Endometrium (tissue), 2 donors: Measurements from ENCODE around the gene PRAME.

Experiments
- FAIRE-seq: peaks from 2 replicates; lab custom pipeline; 2012; peaks lifted over from hg19 to GRCh38; lab: Jason Lieb, UNC
- donor health status: control.
- donor health status: control.

Gene PRAME

DNA sequence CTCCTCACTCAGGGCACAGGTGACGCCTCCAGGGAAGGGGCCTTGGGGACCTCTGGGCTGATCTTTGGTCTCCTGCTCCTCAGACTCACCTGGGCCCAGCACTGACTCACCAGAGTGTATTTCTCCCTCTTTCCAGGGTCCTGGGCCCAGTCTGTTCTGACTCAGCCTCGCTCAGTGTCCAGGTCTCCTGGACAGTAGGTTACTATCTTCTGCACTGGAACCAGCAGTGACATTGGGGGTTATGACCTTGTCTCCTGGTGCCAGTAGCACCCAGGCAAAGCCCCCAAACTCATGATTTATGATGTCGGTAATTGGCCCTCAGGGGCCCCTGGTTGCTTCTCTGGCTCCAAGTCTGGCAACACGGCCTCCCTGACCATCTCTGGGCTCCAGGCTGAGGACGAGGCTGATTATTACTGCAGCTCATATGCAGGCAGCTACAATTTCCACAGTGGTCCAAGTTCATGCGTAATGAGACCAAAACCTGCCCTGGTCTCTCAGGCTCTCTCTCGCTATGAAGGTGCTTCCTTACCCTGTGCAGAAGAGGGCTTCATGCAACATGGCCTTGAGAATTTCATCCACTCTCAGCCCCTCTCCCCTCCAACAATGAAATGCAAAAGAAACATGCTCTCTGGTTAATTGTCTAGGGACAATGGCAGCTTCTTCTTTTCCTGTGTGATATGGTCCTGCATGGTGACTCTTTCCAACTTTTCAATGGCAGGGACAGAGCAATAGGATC lies 21.0 kb upstream of the PRAME start:
- FAIRE-seq: no peak

DNA sequence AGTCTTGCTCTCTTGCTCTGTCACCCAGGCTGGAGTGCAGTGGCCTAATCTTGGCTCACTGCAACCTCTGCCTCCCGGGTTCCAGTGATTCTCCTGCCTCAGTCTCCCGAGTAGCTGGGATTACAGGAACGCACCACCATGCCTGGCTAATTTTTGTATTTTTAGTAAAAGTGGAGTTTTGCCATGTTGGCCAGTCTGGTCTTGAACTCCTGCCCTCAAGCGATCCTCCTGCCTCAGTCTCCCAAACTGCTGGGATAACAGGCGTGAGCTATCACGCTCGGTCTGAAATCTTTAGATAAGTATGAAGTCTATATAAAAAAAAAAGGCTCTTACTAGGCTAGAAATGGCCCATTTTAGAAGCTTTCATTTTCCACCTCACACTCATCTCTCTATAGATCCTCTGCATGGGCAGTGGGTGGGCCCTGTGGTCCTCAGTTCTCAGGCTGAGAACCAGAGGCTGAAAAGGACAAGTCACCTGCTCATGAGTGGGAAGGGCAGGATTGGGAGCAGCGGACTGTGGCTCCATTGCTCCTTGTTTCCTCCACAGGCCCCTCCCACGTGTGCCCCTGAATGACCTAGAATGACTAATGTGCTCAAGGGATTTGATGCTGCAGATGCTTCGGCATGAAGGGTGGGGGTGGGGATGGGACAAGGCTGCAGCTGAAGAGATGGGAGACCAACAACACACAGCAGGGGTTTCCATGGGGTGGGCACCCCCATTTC lies 19.8 kb upstream of the PRAME start:
- no peak for FAIRE-seq

DNA sequence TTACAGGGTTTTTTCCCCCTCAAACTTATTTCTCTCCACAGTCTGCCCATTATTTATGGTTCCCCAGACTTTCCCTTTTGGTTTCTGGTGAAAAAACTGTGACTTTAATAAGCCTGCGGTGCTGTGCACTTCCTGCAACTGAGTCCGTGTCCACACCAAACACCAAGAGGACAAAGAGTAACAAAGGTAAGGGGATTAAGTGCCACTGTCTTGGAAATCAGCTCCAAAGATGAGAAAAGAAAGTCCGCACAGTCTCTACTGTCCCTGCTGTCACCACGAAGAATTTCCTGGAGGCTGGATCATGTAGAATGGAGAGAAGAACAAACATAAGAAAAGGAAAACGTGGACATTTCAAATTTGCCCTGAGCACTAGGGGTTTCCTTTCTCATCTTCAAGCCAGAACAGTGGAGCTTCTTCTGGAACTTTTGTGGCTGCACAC lies 17.9 kb upstream of the PRAME start:
- no peak for FAIRE-seq

DNA sequence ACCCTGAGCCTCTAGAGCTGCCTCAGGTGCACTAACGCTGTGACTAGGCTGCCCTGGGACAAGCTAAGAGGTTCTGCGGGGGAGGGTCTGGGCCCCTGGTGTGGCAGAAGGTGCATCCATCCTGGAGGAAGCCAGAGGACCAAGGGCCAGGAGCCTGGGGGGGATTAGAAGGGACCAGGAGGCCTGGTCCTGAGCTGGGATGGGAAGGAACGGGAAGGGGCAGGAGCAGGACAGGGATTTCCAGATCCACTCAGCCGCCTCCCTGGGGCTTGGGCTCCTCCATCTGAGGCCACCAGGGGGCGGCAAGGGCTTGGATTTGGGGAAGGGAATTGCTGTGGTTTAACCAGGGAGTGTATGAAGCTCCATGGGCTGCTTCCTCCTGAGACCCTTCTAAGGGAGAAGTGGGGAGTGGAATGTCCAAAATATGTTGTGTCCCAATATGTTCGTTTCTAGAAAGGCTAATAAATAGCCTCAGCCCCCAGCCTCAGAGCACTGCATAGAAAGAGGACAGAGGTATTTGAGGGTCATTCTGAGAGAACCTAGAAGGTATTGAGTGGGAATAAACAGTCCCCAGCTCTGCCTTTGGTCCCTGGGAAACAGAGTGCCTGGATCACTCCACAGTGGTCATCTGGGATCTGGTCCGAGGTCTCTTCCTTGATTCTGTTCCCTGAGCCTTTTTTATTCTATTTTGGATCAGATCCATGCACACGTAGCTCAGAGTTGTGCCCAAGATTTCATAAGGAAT lies 17.4 kb upstream of the PRAME start:
- FAIRE-seq: no peak

DNA sequence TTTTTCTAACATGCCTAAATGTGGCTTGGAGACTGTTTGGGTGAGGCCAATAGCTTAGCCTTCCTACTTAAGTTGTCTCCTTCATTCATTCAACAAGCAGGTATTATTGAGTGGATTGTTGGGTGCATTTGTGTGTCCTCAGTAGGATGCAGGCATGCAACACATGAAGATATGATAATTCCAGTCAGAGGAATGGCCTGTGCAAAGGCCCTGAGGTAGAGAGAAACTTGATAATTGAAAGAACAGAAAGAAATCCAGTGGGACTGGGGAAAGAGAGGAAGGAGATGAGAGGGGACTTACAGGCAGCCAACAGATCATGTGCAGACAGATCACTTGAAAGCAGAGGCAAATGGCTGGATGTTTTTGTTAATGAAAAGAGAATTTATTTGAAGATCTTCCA lies 15.3 kb upstream of the PRAME start:
- FAIRE-seq: no peak

DNA sequence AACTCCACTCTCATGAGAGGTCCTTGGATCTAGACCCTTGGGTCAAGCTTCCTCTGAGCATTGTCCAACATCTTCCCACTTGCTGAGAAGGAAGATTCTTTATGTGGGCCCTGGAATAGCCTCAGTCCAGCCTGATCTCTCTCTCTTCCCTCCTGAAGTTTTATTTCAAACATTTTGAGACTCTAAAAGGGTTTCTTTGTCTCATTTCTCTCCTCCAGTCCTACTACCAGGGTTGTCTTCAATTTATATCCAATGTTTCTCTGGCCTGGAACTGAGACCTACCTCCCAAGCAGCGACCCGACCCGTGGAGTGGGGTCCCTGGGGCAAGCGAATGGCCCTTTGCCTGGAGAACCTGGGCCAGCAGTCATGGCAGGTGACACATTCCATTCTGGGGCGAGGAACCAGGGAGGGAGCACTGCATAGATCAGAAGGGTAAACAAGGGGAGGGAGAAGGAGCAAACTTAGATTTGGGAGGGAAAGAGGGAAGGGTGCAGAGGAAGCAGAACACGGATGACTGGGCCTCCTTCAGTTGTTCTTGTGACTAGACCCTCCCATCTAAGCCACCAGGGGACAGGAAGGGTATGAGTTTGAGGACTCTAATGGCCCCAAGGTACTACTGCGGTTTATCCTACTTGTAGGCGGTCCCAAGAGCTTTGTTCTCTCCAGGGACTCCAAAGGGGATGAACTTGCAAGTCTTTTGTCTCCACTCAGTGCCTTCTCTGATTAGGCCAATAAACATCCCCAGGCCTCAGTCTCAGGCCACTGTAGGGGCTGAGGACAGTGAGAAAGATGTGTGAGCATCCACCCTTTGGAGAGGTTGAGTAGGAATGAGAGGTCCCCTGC lies 14.2 kb upstream of the PRAME start:
- no peak for FAIRE-seq

DNA sequence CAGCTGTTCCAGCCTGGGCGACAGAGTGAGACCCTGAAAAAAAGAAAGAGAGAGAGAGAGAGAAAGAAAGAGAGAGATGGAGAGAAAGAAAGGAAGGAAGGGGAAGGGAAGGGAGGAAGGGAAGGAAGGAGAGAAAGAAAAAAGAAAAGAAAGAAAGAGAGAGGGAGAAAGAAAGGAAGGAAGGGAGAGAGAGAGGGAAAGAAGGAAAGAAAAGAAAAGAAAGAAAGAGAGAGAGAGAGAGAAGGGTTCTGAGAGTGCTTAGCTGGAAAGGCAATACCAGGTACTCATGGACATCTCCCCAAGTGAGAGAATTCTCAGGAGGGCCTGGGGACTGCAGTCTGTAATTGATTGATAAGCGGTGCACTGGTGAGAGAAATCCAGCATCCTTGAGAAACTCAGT lies 12.8 kb upstream of the PRAME start:
- no peak for FAIRE-seq

DNA sequence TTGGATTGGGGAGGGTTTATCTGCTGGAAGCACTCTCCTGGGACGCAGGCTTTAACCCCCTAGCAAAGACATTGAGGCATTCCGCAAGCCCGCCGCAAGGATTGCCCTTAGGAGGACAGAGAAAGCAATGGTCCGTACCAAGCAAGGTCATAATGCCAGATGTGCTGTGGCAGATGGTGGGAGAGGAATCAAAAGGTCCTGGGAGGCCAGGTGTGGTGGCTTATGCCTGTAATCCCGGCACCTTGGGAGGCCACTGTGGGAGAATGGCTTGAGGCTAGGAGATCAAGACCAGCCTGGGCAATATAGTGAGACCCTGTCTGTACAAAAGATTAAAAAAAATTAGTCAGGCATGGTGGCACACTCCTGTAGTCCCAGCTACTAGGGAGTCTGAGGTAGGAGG lies 12.4 kb upstream of the PRAME start:
- FAIRE-seq: no peak

DNA sequence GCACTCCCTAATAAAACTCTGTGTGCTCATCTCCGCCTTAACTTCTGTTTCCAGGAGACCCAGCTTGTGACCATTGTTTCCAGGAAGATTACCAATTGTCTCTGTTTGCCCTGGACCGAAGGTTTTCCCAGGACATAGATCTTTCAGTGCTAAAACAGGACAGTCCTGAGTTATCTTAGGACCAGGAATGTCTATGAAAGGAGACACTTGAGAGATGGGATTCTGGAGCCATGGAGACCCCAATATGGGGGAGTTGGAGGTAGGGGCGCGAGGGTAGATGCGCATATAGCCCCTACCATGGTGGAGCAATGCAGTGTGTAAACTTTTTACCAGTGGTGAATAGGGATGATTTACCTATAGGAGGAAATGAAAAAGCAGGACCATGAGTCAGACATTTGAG lies 10.2 kb upstream of the PRAME start:
- FAIRE-seq: no peak

DNA sequence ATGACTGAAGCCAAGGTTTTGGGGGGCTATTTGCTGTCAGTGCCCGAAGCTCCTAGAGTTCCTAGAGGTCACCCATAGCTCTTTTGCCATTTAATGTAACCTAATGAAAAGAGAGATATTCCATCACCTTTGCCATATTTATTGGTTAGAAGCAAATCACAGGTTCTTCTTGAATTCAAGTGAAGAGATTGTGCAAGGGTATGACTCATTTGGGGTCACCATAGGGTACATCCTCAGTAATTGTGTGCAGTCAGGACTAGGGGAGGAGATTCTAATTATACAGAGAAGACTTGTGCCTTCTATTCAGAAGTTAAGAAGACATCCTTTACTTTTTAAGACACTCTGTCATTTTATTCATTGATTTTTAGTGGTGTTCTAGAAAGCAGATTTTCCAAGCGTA lies 6.9 kb upstream of the PRAME start:
- FAIRE-seq: no peak

DNA sequence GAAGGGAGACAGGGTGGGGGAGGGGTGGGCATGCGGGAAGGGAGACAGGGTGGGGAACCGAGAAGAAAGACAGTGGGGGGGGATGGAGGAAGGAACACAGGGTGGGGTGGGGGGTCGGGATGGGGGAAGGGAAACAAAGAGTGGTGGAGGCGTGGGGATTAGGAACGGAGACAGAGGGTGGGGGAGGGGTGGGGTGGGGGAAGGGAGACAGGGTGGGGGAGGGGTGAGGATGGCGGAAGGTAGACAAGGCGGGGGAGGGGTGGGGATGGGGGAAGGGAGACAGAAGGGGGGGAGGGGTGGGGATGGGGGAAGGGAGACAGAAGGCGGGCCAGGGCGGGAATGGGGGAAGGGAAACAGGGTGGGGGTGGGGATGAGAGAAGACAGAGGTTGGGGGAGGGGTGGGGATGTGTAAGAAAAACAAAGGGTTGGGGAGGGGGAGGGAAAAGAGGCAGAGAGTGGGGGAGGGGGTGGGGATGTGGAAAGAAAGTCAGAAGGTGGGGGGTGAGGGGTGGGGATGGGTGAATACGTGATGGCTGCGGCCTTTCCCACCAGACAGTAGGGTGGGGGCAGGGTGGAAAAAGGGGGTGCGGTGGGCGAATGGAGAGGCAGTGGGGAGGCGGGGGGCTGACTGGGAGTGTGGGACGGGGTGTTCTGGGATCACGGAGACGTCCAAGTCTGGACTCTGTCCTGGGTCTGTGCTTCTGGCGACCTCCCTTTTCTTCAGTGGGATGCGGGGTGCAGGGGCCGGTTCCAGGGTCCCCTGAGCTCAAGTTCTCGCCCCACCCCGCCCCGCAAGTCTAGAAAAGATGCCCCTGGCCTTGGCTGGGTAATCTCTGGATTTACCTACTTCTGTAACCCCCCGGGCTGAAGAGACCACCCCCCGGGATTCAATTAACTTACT lies 744 bp downstream of the PRAME start:
- FAIRE-seq: no peak

DNA sequence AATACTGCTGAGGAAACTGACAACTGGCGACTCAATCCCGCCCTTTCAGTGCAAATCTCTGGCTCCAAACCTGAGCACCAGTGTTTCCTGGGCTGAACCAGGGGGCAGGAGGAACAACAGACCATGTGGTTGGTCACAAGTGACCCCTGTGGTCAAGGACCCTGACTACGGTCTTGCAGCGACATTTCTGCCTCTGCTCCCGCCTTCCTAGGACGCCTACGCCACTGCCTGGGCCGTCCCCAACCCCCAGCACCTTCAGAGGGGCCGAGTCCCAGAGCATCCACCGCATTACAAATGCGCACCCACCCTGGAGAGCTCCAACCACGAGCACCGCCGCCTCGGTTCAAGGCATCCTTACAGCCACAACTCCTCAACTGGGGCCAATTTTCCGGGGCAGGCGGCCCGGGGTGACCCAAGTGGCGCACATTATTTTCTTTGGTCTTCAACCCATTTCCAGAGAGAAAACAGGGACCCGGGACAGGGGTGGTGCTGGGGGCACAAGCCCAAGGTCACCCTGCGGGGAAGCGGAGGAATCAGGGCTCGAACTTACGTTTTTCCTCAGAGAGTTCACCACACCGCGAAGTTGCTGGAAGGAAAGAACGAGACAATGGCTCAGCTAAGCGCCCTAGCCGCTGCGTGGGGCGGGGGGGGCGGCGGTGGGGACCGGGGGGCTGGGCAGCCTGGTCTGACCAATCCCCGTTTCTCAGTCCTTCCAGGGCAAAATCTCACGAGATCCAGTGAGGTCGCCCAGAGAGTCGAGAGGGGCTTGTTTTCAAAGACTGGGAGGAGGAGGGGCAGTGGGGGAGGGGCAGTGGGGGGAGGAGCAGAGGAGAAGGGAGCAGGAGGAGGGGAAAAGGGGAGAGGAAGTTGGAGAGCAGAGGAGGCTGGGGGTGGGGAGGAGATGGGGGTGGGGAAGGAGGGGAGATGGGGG lies 1.8 kb downstream of the PRAME start:
- FAIRE-seq: no peak

DNA sequence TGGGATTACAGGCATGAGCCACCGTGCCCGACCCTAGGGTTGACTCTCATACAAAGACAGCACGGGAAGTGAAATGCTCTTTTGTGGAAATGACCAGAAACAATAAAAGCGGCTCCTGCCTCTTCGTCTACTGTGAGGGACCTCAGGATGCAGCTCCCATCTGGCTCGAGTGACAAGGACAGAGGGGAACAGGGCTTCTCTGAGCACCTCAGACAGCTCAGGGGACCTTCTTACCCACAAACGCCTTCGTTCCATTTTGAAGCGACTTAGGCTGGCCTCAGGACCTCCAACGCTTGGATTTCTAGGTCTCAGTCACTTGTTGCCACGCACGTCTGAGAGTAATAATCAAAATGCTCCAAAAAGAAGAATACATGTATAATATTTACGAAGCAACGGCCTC lies 2.5 kb downstream of the PRAME start:
- FAIRE-seq: no peak

DNA sequence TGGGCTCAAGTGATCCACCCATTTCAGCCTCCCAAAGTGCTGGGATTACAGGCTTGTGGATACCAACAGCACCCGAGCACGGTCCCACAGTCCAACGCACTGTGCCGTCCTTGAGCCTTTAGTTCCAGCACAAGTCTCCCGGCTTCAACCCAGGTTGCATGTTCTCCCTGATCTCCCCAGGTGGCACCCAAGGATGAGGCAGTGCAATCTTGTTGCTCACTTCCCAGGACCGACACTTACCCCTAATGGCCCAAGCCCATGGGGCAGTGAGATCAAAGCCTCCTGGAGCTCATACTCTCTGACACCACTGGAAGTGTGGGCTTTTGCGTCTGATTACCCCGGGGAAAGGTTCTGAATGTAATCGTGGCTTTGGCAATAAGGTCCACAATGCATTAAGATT lies 3.5 kb downstream of the PRAME start:
- no peak for FAIRE-seq

DNA sequence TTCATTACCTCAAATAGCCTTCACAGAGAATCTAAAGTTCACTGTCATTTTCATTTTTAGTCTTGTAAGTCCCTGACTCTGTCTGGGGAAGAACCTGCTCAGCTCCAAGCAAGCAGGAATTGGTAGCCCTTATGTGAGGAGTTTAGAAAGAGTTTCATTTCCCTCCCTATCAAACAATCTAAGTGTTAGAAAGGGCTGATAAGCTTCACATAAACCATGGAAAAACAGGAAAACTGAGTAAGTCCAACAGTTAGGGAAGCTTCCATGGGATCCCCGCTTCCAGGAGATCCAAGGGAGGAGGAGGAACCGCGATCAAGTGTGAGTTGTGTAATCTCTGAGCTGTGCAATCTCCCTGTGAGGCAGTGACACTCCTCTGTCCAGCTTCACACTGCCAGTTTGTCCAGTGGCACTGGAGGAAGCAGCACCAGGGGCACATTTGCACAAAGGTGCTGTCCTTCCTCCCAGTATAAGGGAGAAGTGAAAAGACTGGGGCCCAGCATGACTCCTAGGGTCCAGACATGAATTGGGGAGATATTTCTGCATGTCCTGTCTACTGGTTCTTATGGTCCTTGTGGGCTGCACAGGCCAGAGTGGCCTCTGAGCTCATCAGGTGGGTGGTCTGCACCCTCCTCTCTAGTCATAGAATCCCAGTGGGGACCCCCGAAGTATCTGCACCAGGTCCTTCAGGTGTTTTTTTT lies 4.3 kb downstream of the PRAME start:
- FAIRE-seq: no peak

DNA sequence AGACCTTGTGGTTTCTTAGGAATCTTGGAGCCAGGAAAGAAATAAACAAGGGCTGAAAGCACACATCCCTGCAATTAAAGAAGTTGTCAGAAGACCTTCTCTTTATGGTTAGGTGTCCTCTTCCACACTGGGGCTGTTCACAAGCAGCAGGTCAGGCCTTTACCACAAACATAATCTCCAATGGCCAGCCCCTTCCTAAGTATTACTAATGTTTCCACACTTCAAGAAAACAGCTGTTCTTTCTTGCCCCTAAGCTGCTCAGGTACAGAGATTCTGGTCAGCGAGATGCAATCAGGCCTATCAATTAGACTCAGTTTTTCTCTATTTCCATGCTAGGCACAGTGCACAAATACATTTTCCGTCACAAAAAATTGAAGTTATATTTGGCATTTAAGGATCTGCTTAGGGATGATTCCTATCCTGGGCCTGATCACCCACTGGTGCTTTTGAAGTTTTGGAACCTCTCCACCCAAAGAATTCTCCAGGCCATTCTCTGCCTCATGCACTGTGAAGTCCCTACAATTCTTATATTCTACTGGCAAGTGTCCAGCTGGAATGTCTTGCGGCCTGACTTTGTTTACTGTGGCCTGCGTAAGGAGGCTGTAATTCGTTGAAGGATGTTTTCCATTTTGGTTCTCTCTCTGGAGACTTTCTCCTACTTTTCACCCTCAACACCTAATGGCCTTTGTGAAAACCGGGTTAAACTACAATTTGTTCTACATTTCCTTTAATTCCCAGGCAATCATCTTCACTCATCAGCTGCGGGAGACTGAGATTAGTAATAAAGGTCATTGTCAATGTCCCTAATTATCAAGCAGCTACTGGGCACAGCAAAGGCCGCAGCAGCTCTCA lies 5.1 kb downstream of the PRAME start:
- FAIRE-seq: no peak

DNA sequence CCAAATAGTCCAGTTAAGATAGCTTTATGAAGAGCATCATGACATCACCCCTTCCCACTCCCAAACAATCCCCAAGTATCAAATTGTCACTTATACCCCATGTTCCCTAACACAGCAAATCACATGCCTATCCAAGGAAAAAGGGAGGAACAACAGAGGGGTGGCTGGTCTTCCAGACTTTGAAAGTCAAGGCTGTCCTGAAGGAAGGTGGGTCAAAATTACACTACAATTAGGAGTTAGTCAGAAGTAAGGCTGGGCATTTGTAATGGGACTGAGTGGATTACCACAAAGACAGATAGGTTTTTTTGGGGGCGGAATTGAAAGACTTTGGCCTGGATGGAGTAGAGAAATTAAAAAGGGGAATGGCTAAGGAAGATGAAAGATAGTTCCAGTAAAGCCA lies 5.9 kb downstream of the PRAME start:
- FAIRE-seq: no peak

DNA sequence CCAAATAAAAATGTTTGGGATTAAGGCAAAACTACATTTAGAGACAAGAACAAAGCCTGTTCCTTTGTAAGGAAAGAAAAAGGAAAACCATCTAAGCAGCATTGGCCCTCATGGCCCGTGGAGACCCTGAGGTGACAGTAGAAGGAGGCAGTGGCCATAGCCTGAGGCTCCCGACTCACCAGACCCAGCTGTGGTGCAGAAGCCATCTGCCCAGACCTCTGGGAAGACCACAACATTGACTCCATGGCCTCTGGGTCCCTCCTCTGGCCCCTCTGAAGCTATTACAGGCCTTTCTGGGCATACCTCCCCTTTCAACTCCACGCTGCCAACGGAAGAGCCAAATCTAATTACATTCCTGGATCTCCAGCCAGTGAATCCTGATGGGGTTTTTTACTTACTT lies 6.4 kb downstream of the PRAME start:
- no peak for FAIRE-seq
